GM21367 (cell line): ENCODE results near the gene KLRF1.

Experiments used
- ATAC-seq: cut with Tn5 transposase; IDR thresholded peaks from one replicate; pipeline ENCODE4 v1.9.1; 2021; ENCODE audit not compliant: unreplicated experiment

KLRF1 gene, protein sequence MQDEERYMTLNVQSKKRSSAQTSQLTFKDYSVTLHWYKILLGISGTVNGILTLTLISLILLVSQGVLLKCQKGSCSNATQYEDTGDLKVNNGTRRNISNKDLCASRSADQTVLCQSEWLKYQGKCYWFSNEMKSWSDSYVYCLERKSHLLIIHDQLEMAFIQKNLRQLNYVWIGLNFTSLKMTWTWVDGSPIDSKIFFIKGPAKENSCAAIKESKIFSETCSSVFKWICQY

DNA sequence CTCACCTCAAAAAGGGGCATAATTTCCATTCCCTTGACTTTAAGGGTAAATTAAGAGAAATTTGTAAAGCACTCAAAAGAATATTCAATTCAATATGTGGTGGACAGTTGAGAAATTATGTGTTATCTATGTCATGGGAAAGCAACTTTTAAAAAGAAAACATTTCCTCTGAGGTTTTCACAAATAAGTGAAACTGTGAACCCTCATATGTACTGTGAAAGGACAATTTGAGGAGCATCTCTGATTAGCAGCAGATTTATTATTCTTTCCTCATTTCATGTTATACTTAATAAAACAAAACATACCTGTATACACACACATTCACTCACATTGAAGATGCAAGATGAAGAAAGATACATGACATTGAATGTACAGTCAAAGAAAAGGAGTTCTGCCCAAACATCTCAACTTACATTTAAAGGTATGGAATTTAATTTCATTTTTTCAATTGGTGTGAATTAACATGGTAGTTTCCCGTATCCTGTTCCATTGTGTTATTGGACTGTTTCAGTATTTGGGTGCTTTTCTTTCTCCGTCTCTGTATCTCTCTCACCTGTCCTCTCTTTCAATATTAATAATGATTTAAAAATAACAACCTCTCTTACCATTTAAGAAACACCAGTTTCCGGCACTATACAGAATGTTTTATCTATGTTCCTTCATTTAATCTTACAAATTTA lies at the start of gene KLRF1:
KLRF1 (plus strand) TSS at position 273 of the 680 bp plus-strand sequence; CDS start at position 337, 64 bp downstream.
- no peak for ATAC-seq

GRCh38 chr12:9779209-9779608 lies 48.1 kb upstream of the KLRF1 start:
- ATAC-seq, result no peak

GRCh38 chr12:9781360-9781759 lies 45.9 kb upstream of the KLRF1 start:
- ATAC-seq, result no peak

DNA sequence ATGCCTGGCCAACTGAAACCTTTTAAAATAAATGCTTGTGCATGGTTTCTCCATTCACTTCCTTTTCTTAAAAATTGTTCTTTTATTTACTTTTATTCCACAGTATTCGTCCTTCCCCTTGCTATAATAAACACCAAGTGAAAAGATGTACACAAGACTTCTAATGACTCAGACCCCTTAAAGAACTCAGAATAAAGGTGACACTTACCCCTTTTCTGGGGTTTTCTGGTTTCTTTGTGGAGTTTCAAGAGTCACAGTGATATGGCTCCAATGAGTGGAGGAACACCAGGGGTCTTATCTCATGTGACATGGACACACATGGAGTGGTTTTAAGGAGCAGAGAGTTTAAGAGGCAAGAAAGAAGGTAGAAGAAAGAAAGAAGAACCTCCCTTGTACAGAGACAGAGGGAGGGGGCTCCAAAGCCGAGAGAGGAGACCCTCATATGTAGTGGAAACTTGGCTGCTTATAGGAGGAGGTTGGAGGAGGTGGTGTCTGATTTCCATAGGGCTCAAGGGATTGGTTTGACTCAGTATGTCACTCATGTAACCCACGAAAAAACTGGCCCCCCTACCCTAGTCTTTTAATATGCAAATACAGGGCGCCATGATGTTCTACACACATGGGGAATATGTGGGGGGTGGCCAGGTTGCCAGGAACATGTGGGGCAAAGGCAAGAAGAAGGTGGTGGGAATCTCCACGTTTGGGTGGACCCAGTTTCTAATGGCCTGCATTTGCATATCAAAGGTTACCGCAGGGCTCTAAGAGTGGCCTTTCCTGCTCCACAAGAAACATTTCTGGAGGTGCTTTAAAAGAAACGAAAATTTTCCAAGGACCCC lies 44.5 kb upstream of the KLRF1 start:
- ATAC-seq, result no peak

DNA sequence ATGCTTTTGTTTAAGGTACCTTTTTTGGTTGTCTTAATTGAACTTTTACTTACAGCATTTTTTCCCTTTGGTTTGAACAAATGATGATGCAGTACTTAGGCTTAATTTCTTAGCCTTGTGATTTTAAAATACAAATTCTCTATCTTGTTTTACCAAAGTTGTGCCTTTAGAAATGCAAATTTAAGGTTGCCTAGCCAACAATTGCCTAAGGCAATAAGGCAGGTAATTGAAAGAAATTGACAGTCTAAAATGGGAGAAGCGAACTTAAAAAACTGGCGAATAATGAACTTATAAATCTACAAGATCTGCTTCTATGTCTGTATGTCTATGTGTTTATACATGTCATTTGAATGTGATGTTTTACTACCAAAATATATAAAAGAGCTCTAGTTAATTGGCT lies 43.0 kb upstream of the KLRF1 start:
- no peak for ATAC-seq

- ATAC-seq, result no peak
Measured at GRCh38 chr12:9784816-9785215, 42.5 kb upstream of the KLRF1 start.

DNA sequence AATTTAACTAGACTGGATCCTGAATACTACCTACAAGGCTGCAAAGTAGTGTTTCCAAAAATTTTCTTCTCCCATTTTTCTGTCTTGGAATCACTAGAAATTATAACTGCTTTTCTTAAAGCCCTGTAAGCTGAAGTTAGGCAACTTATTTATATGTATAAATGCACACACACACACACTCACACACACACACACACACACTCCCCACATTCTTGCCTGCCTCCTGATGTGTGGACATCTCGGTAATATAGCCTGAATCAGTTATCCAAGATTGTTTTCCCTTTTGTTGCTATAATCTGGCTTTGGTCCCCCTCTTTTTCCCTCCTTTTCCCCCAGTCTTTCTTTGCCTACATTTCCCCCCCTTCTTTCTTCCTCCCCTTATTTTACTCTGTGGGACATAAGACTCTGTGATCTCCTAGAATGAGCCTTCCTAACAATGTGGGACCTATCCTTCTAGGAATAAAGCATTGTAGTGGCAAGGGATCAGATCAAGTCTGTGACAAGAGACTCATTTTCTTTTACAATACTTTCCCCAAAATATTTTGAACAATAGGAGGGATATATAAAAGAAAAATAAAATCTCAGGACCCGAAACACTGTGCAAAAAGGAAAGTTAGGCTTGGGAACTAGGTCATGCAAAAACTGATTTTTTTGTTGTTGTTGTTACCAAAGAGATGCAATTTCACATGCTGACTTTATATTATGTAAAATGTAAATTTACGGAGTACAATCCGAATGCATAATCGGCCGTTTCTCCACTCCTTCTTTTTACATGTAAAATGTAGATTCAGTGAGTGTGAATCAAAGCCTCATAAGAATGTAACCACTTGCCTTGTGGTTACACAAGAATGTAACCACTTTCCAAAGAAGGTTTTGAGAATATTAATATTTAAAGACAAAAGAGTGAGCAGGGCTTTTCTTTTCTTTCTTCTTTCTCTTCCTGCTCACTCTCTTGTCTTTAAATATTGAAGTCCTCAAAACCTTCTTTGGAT lies 40.3 kb upstream of the KLRF1 start:
- ATAC-seq, result no peak

- no peak for ATAC-seq
Measured at GRCh38 chr12:9792185-9792900, 34.9 kb upstream of the KLRF1 start.

- no peak for ATAC-seq
Measured at GRCh38 chr12:9792961-9793617, 34.2 kb upstream of the KLRF1 start.

DNA sequence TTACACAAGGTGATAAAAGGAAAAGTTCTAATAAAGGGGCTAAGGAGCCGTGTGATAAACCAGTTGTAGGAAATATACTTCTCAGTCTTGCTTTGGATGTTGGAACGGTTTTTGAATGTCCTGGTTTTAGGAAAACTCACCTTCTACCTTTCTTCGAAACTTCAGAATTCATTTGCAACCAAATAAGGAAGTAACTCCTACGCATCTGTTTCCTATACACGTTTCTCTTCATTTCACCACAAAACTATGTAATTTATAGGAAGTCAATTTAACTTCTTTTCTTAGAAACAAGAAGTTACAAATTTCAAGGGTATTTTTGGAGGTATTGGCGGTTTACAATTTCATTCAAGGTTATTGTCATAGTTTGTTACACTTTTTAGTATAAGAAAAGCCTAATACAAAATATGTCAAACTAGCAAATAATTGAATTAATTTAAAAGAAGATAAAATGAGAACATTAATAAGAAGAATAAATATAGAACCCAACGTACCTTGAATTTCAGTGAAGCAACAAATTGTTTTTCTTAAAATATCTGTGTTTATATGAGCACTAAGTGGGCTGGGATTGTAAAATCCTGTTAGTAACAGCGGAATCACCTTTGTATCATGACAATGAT lies 33.4 kb upstream of the KLRF1 start:
- no peak for ATAC-seq

DNA sequence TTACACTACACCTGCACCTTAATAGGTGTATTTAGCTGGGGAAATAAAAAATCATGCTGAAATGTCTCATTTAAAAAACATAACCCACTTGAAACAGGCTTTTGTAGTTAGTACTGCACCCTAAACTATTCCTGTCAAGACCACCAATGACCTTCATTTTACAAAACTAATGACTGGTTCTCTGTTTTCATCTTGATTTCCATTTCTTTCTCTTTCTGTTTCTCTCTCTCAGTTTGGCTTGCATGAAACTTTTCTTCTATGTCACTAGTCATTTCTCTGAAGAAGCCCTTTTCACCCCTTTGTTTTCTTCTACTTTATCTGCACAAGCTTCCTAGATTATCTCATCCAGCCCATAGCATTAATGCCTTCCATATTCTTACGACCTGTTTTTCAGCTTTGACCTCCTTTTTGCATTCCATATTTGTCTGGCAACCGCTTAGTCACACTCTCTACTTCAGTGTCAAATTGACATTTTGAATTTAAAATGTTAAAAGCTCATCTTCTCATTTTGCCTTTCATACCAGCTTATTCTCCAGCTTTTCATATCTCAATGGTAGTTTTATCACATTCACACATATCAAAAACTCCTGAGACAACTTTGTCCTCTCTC lies 32.7 kb upstream of the KLRF1 start:
- ATAC-seq, result no peak

DNA sequence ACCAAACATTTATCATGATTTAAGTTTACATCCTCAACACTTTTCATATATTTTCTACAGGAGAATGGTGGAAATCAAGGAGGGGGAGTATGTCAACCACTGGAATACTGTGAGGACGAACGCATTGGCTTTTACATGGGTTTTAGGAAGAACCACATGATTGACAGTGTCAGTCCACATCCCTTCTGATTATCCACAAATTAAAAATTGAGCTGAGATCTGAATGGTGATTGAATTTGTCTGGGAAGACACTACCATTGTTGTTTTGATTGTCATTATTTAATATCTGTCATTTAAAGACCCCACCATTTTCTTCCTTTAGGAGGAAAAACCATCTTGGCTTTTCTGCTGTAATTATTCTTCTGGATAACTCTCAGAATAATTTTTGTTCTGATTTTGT lies 31.3 kb upstream of the KLRF1 start:
- ATAC-seq, result no peak

DNA sequence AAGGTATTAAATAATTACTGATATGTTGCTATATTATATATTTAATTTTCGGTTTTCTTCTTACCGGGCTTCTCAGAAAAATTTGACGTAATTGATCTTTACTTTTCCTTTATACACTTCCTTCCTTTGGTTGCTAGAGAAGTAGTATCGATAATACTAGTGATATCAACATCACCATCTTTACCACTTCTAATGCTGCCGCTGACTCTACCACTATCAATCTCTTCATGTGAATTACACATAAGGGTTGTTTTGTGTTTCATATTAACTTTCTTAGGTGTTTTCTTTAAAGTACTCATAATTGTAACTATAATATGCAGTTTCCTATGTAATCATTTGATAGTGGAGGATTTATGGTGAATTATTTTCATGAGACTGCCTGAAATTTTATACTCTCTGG lies 30.9 kb upstream of the KLRF1 start:
- no peak for ATAC-seq

- no peak for ATAC-seq
Measured at GRCh38 chr12:9796971-9797370, 30.3 kb upstream of the KLRF1 start.

DNA sequence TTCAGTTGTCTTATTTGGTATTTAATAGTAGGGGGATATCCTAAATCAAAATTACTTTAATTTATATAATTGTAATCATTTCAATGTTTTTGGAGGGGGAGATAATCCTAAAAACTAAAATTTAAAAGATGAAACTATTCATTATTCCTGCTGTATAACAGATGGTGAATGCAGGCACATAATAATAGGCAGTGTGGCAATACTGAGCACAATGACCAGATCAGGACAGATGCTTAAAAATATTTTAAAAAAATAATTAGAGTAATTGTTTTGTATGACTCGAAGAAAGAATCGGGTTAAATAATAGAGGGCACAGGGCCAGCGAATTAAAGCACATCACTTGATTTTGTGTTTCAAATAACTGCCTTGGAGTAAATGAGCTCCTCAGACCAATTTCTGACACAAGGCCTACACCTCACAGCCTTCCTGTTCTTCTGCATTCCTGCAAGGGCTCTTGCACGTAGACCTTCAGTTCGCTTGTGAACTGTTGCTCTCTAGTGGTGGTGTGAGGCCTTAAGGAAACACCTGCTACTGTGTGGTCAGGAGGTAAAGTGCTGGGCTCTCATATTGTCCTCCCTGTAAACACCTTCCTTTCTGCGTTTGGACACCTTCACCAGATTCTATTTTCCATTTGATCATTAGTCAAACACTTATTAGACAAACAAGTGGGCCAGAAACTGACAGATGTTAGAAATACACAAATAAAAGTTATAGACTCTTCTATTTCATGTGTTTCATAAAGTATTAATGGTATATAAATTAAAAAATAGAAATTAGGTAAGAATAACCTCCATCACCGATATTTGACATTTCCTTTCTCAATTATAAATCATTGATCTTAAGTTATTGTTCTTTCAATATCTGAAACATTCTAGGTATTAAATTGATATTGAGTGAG lies 29.3 kb upstream of the KLRF1 start:
- ATAC-seq, result peak; percentile 95

GRCh38 chr12:9799961-9800360 lies 27.3 kb upstream of the KLRF1 start:
- no peak for ATAC-seq

GRCh38 chr12:9805883-9806282 lies 21.4 kb upstream of the KLRF1 start:
- no peak for ATAC-seq

- no peak for ATAC-seq
Measured at GRCh38 chr12:9806714-9807113, 20.6 kb upstream of the KLRF1 start.
